ENCODE results near the gene IMPACT. TPM values are rescaled to one million over a fixed set of nuclear protein-coding genes. Genes with fewer than 3 reads are reported as not detected.

The IMPACT gene
- total RNA-seq, 1 experiment from 2014 or later = 36.2 TPM

DNA sequence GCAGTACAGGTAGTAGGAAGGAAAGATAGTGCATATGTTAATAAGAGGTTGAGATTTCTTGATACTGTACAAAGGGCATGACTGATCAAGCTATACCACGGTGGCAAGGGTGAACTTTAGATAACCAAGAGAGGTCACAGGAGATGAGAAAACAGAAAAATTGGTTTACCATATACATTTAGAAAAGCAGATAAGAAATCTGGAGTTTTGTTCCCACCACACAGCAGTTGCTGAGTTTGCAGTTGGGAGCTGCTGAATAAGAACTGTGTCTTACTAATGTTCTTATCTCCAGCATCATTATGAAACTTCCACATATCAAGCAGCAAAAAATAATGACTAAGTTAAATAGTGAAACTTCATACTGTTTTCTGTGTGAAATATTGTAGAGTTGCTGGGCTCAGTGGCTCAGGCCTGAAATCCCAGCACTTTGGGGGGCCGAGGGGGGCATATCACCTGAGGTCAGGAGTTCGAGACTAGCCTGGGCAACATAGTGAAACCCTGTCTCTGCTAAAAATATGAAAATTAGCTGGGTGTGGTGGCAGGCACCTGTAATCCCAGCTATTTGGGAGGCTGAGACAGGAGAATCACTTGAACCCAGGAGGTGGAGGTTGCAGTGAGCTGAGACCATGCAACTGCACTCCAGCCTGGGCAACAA, 12.0 kb upstream of the IMPACT start:
- ATAC-seq (no peak), DNase-seq (ENCODE audit: low read depth, low spot score) (no peak)
- TF ChIP-seq POLR2AphosphoS5 (IDR thresholded peaks at IDR 0.05; ENCODE audit: low read depth, low read length) (no peak), TCF7L2 (IDR thresholded peaks at IDR 0.05; ENCODE audit: low read depth, low read length) (no peak), SIN3A (IDR thresholded peaks at IDR 0.05; ENCODE audit: borderline replicate concordance, insufficient read depth, low read depth, low read length) (no peak)
- TF ChIP-seq, protein P1, sequence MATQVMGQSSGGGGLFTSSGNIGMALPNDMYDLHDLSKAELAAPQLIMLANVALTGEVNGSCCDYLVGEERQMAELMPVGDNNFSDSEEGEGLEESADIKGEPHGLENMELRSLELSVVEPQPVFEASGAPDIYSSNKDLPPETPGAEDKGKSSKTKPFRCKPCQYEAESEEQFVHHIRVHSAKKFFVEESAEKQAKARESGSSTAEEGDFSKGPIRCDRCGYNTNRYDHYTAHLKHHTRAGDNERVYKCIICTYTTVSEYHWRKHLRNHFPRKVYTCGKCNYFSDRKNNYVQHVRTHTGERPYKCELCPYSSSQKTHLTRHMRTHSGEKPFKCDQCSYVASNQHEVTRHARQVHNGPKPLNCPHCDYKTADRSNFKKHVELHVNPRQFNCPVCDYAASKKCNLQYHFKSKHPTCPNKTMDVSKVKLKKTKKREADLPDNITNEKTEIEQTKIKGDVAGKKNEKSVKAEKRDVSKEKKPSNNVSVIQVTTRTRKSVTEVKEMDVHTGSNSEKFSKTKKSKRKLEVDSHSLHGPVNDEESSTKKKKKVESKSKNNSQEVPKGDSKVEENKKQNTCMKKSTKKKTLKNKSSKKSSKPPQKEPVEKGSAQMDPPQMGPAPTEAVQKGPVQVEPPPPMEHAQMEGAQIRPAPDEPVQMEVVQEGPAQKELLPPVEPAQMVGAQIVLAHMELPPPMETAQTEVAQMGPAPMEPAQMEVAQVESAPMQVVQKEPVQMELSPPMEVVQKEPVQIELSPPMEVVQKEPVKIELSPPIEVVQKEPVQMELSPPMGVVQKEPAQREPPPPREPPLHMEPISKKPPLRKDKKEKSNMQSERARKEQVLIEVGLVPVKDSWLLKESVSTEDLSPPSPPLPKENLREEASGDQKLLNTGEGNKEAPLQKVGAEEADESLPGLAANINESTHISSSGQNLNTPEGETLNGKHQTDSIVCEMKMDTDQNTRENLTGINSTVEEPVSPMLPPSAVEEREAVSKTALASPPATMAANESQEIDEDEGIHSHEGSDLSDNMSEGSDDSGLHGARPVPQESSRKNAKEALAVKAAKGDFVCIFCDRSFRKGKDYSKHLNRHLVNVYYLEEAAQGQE (IDR thresholded peaks at IDR 0.05; ENCODE audit: insufficient read depth in 1 of 2, low read depth in 2 of 2, low read length in 1 of 2) = no peak
- TF ChIP-seq, protein P2, sequence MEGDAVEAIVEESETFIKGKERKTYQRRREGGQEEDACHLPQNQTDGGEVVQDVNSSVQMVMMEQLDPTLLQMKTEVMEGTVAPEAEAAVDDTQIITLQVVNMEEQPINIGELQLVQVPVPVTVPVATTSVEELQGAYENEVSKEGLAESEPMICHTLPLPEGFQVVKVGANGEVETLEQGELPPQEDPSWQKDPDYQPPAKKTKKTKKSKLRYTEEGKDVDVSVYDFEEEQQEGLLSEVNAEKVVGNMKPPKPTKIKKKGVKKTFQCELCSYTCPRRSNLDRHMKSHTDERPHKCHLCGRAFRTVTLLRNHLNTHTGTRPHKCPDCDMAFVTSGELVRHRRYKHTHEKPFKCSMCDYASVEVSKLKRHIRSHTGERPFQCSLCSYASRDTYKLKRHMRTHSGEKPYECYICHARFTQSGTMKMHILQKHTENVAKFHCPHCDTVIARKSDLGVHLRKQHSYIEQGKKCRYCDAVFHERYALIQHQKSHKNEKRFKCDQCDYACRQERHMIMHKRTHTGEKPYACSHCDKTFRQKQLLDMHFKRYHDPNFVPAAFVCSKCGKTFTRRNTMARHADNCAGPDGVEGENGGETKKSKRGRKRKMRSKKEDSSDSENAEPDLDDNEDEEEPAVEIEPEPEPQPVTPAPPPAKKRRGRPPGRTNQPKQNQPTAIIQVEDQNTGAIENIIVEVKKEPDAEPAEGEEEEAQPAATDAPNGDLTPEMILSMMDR (IDR thresholded peaks at IDR 0.05) = no peak
- in situ Hi-C loops (cut with HindIII; ENCODE audit: low pct_unique_long_range_greater_than_20kb, low sequenced_read_pairs) (no loop called here), intact Hi-C loops (cut with micrococcal nuclease; ENCODE audit: unreplicated experiment) (no loop called here)
- H3K27ac ChIP-seq (ENCODE audit: low read length) = no peak overlapping the region
- no TSS peak for BruUV-seq (replicated peaks)
- CTCF ChIA-PET = interaction anchor here (0.6 to 0.7 kb wide), 2 partner anchors 15 to 89 kb away, joined by 4 read pairs; no protein-coding TSS in a partner anchor
- no peaks in the 10 kb centered on the region; the same call in 1 of the 2 replicates for H3K27me3 ChIP-seq (ENCODE audit: control insufficient read depth, insufficient read depth, low read length)
- H3K4me1 ChIP-seq (ENCODE audit: control insufficient read depth, insufficient read depth, low read length) = no peaks in the 10 kb centered on the region
- H3K4me3 ChIP-seq (ENCODE audit: low read depth in 2 of 2, low read length in 2 of 2) = no peak overlapping the region
- POLR2A ChIA-PET = interaction anchor here (0.6 to 0.7 kb wide), 2 partner anchors 19 to 55 kb away, joined by 8 to 11 read pairs; no protein-coding TSS in a partner anchor
- H3K36me3 ChIP-seq (ENCODE audit: control insufficient read depth, insufficient read depth, low read length) = no peaks in the 10 kb centered on the region
- H3K9me3 ChIP-seq (ENCODE audit: control insufficient read depth, insufficient read depth, low read depth, low read length) = no peaks in the 10 kb centered on the region

DNA sequence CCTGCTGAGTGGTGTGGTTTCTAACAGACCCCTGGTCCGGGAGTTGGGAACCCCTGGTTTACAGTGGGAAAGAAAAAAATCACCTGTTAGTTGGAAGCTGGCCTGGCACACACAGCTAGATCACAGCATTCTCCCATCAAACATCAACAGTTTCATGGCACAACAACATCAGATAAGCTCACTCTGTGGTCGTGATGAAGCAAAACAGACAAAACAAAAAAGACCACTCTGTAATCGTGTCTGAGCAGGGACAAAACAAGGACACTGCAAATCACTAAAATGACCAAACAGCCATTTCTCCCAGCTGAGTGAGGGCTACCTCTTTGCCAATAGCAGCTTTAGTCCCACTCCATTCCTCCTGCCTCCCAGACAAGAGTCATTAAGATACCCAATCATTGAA, 9.0 kb upstream of the IMPACT start:
- H3K27ac ChIP-seq (ENCODE audit: low read length) = no peak overlapping the region
- no peaks in the 10 kb centered on the region for H3K36me3 ChIP-seq (ENCODE audit: control insufficient read depth, insufficient read depth, low read length)
- no peak for DNase-seq (ENCODE audit: low read depth, low spot score)
- TF ChIP-seq TCF7L2 (IDR thresholded peaks at IDR 0.05; ENCODE audit: low read depth, low read length) (no peak), POLR2AphosphoS5 (IDR thresholded peaks at IDR 0.05; ENCODE audit: low read depth, low read length) (no peak), SIN3A (IDR thresholded peaks at IDR 0.05; ENCODE audit: borderline replicate concordance, insufficient read depth, low read depth, low read length) (no peak)
- TF ChIP-seq, protein P1 (IDR thresholded peaks at IDR 0.05; ENCODE audit: insufficient read depth in 1 of 2, low read depth in 2 of 2, low read length in 1 of 2) = no peak
- TF ChIP-seq, protein P2 (IDR thresholded peaks at IDR 0.05) = no peak
- BruUV-seq (replicated peaks) = no TSS peak
- no peak for ATAC-seq
- no peaks in the 10 kb centered on the region; the same call in 1 of the 2 replicates for H3K27me3 ChIP-seq (ENCODE audit: control insufficient read depth, insufficient read depth, low read length)
- ChIA-PET CTCF (interaction anchor here (0.6 kb wide), 1 partner anchor 1286 kb away, joined by 3 read pairs; no protein-coding TSS in a partner anchor), POLR2A (no interaction called here)
- no peak overlapping the region for H3K4me3 ChIP-seq (ENCODE audit: low read depth in 2 of 2, low read length in 2 of 2)
- no peaks in the 10 kb centered on the region for H3K4me1 ChIP-seq (ENCODE audit: control insufficient read depth, insufficient read depth, low read length)
- in situ Hi-C loops (cut with HindIII; ENCODE audit: low pct_unique_long_range_greater_than_20kb, low sequenced_read_pairs) (no loop called here), intact Hi-C loops (cut with micrococcal nuclease; ENCODE audit: unreplicated experiment) (no loop called here)
- H3K9me3 ChIP-seq (ENCODE audit: control insufficient read depth, insufficient read depth, low read depth, low read length) = no peaks in the 10 kb centered on the region

Data from Panc1 (cell line).